SHP77 (cell line): ENCODE measurements around the gene TYK2.

ENCODE experiments used
- DNase-seq, 2 experiments: peaks; one replicate each; lab custom pipeline; 2025; lab: John Stamatoyannopoulos, UW

The TYK2 gene

DNA sequence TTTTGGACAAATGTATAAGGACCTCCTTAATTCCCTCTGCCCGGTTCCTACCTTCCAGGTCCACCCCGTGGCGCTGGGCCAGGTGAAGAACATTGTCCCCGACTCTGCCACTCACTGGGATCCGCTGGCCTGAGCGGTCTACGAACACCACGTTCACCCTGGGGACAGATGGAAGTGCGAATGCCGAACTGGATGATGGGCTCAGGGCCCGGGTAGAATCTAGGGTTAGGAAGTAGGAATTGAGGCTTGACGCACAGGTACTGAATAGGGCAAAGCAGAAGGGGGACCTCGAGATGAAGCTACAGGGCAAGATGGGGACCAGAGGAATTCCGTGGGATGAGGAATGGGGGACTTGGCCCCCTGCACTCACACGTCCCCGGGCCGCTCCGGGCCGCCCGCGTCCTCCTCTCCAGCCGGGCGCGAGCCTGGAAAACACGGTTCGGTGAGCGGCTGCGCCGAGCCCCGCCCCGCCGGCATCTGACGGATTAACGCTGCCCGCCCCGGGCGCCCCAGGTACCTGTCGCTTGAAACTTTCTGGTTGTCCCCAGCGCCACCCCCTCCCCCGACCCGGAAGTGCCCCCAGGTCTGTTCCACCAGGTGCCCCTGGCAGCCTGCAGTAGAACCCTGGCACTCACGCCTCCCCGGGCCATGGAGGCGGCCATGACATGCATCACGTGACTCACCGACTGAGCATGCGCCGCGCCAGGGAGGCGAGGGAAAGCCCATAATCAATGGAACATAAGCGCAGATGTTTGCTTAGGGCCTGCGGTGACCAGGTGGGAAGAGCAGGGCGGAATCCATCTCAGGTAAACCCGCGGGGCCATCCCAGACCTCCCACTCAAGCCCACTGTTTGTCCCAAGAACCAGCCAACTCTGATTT is 64.8 kb downstream of the TYK2 start, which contains the start of gene FDX2:
Gene FDX2 (minus strand): TSS at position 681 of the 880 bp plus-strand sequence. CDS start 19 bp downstream, at position 662.
- DNase-seq = peak; percentile 80 to 86

DNA sequence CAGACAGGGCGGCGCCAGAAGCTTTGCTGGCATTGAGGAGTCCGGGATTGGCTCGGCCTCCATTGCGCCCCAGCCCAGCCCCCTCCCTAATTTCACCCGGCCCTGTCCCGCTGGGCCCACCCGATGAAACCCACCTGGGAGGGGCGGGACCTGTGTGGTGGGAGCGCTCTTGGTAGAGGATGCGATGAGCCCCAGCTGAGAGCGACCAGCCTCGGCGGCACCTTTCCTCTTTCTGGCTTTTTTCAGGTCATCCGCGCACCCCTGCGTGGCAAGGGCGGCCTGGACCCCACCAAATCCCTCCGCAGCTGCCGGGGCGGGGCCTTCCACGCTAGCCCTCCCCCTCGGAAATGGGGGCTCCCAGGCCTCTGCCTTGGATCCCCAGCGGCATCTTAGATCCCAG is 70.9 kb downstream of the TYK2 start, which contains the start of gene ZGLP1:
Gene ZGLP1 (minus strand): TSS at position 393 of the 400 bp plus-strand sequence.
- DNase-seq = no peak

DNA sequence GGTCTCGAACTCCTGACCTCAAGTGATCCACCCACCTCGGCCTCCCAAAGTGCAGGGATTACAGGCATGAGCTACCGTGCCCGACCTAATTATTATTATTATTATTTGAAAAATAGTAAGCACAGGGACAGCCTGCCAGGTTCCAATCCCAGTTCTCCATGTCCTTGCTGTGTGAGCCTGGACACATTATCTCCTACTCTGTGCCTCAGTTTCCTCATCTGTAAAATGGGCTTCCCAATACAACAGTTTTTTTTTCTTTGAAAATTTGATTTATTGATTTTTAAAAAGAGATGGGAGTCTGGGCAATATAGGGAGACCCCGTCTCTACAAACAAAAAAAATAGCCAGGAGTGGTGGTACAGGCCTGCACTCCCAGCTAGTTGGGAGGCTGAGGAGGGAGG is 74.0 kb downstream of the TYK2 start:
- no peak for DNase-seq

DNA sequence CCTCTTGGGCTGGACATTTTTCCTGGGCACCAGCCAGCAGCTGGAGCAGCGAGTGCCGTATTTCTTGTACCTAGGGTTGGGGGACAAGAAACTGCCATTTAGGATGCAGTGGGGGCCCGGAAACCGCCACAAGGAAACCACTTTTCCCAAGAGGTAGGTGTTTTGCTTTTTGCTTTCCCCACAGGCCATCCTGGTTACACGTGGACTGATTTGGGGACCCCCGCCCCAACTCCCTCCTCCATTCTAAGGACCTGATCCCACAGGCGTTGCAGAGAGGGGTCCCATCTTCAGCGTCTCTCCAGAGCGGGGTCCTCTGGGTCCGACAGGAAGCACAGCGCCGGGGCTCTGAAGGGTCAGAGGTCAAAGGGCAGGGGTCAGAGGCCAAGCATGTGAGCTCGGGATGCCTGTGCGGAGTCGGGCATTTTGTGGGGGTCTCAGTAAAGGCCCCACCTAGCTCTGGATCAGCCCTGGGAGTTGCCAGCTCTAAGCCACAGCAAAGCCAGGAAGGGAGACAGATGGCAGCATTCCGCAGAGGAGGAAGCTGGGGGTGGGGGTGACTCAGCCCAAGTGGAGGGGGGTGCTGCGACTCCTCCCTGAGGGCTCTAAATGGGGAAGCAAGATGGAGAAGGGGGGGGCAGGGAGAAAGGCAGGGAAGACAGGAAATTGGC is 75.1 kb downstream of the TYK2 start:
- no peak for DNase-seq
